GM12865 (cell line): ENCODE data around the gene HSPB2.
"Not testable (repeated sequence)": the region's sequence is repeated elsewhere in the genome, so short reads cannot be mapped to it uniquely, and the experiment has no call there.

ENCODE experiments used
- DNase-seq: peaks from one replicate; pipeline ENCODE4 v3.0.0; 2010; ENCODE audit warnings: low read depth
- H3K4me3 ChIP-seq: 2 replicates; pipeline ENCODE4 v1.5.1; 2011; ENCODE audit warnings: mild to moderate bottlenecking, low read depth, low read length, control low read depth
- TF ChIP-seq, protein P1 (sequence below): IDR thresholded peaks from 2 replicates; pipeline ENCODE4 v1.5.1; 2011; ENCODE audit warnings: low read length, control low read depth, low read depth, inconsistent platforms; ENCODE audit not compliant: insufficient read depth; ENCODE audit errors: missing control alignments

Gene HSPB2

GRCh38 chr11:111930472-111930871 lies 17.9 kb downstream of the HSPB2 start:
- DNase-seq = no peak
- no peak overlapping the region for H3K4me3 ChIP-seq
- TF ChIP-seq, protein P1, sequence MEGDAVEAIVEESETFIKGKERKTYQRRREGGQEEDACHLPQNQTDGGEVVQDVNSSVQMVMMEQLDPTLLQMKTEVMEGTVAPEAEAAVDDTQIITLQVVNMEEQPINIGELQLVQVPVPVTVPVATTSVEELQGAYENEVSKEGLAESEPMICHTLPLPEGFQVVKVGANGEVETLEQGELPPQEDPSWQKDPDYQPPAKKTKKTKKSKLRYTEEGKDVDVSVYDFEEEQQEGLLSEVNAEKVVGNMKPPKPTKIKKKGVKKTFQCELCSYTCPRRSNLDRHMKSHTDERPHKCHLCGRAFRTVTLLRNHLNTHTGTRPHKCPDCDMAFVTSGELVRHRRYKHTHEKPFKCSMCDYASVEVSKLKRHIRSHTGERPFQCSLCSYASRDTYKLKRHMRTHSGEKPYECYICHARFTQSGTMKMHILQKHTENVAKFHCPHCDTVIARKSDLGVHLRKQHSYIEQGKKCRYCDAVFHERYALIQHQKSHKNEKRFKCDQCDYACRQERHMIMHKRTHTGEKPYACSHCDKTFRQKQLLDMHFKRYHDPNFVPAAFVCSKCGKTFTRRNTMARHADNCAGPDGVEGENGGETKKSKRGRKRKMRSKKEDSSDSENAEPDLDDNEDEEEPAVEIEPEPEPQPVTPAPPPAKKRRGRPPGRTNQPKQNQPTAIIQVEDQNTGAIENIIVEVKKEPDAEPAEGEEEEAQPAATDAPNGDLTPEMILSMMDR = no peak

- no peak for DNase-seq
- H3K4me3 ChIP-seq = no peak overlapping the region
- TF ChIP-seq, protein P1 = no peak
Measured at GRCh38 chr11:111932611-111932950, 20.0 kb downstream of the HSPB2 start.

- not testable (repeated sequence) for DNase-seq, H3K4me3 ChIP-seq
Measured at GRCh38 chr11:111933176-111933575, 20.6 kb downstream of the HSPB2 start.

GRCh38 chr11:111933872-111934271 lies 21.3 kb downstream of the HSPB2 start:
- TF ChIP-seq, protein P1 = no peak
- DNase-seq = no peak
- no peak overlapping the region for H3K4me3 ChIP-seq

GRCh38 chr11:111934306-111934705 lies 21.8 kb downstream of the HSPB2 start:
- no peak for DNase-seq
- TF ChIP-seq, protein P1 = no peak
- no peak overlapping the region for H3K4me3 ChIP-seq

DNA sequence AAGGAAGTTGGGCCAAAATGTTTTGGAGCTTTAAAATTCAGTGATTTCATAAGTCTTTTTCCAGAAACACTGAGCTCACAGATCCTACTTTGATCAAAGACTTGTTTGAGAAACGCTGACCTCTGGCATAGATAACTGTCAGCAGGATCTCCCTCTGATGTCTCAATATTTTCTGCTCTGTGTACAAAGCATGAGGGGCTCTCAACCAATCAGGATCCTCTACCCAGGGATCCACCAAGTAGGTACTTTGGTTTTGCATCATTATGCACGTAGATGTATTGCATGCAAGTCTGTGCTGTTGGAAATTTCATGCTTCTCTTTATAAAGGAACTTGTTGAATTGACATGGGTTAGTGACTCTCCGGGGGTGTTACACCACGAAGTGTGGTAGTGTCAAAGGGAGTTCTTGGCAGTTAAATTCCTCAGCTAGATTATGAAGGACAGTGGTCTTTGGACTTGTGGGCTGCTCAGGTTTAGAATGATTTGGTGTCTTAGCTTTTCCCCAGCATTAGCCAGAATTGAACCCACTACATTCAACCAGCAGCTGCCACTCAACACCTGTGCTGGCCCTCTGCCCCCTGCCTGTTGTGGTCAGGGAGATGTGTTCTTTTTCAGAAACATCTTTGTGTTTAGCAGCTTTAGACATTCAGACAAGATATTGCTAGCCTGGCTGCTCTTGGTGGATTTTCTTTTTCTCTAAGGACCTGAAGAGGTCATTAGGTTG lies 22.9 kb downstream of the HSPB2 start:
- H3K4me3 ChIP-seq = no peak overlapping the region
- TF ChIP-seq, protein P1 = no peak
- DNase-seq = no peak

GRCh38 chr11:111936040-111936540 lies 23.6 kb downstream of the HSPB2 start:
- TF ChIP-seq, protein P1 = no peak
- no peak for DNase-seq
- H3K4me3 ChIP-seq = peak overlapping the region; percentile 65

DNA sequence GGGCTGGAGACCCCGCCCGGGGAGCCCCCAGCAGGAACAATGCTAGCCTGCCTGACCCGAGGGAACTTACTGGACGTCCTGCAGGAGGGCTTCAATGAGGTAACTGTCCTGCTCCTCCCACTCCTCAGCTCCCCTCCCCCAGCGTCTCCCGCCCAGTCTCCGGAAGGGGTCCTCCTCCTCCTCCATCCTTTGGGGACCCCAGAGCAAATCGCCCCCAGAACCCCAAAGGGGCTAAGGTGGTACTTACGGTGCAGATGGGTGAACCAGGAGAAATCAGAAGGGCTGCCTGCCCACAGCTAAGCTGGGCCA lies 24.9 kb downstream of the HSPB2 start:
- no peak for DNase-seq
- peak overlapping the region; percentile 65 for H3K4me3 ChIP-seq
- TF ChIP-seq, protein P1 = no peak
